ENCODE measurements around the gene COL5A1. TPM values are rescaled to one million over a fixed set of nuclear protein-coding genes. Genes with fewer than 3 reads are reported as not detected.

The COL5A1 gene
- total RNA-seq, 2 donors from 2014 or later, result 10.9 to 22.0 TPM

DNA sequence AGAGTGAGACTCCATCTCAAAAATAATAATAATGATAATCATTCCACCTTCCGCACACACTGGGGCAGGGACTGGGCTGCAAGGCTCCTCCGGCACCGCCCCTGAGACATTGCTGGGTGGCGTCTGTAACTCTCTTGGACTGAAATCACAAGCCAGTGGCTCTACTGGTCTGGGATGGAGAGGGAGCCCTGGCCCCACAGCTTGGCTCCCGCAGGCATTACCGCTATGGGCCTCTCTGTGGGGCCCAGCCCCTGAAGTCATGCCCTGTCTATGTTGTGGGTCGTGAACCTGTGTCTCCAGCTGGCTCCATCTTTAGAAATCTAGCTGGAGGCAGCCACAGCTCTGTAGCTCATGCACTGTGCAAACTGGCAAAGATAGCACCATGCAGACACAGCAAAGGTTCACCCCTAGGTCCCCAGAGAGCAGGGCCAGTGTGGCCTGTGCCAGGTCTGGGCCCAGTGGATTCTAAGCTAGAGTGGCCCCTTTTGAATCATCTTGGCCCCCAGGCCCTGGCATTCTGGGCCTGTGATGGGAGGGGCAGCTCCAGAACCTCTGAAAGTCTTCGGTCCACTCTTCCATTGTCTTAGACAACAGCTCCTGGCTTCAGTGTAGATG lies 36.1 kb upstream of the COL5A1 start:
- Histone ChIP-seq H3K9me3 (no peaks in the 10 kb centered on the region), H3K27ac (no peak overlapping the region), H3K4me1 (no peaks in the 10 kb centered on the region), H3K27me3 (no peaks in the 10 kb centered on the region), H3K36me3 (no peaks in the 10 kb centered on the region), H3K4me3 (no peak overlapping the region)
- DNase-seq (ENCODE audit: low spot score), result peak; percentile 43
- TF ChIP-seq, protein P1, sequence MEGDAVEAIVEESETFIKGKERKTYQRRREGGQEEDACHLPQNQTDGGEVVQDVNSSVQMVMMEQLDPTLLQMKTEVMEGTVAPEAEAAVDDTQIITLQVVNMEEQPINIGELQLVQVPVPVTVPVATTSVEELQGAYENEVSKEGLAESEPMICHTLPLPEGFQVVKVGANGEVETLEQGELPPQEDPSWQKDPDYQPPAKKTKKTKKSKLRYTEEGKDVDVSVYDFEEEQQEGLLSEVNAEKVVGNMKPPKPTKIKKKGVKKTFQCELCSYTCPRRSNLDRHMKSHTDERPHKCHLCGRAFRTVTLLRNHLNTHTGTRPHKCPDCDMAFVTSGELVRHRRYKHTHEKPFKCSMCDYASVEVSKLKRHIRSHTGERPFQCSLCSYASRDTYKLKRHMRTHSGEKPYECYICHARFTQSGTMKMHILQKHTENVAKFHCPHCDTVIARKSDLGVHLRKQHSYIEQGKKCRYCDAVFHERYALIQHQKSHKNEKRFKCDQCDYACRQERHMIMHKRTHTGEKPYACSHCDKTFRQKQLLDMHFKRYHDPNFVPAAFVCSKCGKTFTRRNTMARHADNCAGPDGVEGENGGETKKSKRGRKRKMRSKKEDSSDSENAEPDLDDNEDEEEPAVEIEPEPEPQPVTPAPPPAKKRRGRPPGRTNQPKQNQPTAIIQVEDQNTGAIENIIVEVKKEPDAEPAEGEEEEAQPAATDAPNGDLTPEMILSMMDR (IDR thresholded peaks at IDR 0.05), result no peak

- Histone ChIP-seq H3K36me3 (no peaks in the 10 kb centered on the region), H3K27me3 (no peaks in the 10 kb centered on the region), H3K4me1 (no peaks in the 10 kb centered on the region), H3K4me3 (no peak overlapping the region), H3K9me3 (no peaks in the 10 kb centered on the region), H3K27ac (no peak overlapping the region)
- TF ChIP-seq, protein P1 (IDR thresholded peaks at IDR 0.05), result no peak
- no peak for DNase-seq (ENCODE audit: low spot score)
These were observed 35.6 kb upstream of the COL5A1 start for GRCh38 chr9:134605966-134606357.

DNA sequence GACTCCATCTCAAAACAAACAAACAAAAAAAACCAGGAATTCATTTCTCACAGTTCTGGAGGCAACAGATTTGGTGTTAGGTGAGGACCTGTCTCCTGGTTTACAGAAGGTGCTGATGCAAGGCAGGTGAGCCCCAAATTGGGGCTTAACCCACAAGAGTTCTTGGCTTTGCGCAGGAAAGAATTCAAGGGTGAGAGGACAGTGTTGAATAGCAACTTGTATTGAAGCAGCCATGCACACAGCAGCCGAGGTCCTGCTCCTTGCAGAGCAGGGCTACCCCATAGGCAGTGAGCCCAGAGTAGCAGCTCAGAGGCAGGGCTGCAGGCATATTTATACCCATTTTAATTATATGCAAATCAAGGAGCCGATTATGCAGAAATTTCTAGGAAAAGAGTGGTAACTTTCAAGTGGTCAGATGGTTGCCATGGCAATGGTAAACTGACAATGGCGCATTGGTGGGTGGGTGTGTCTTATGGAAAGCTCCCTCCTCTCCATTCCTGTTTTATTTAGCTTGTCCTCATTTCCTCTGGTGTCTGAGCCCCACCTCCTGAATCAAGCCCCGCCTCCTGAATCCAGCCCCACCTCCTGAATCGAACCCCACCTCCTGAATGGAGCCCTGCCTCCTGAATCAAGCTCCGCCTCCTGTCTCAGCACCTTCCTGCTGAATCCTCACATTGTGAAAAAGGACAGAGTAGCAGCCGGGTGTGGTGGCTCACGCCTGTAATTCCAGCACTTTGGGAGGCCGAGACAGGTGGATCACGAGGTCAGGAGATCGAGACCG lies 34.5 kb upstream of the COL5A1 start:
- Histone ChIP-seq H3K4me3 (no peak overlapping the region), H3K9me3 (no peaks in the 10 kb centered on the region), H3K36me3 (no peaks in the 10 kb centered on the region), H3K27ac (no peak overlapping the region), H3K27me3 (no peaks in the 10 kb centered on the region), H3K4me1 (no peaks in the 10 kb centered on the region)
- peak; percentile 54 for DNase-seq (ENCODE audit: low spot score)
- TF ChIP-seq, protein P1 (IDR thresholded peaks at IDR 0.05), result no peak

DNA sequence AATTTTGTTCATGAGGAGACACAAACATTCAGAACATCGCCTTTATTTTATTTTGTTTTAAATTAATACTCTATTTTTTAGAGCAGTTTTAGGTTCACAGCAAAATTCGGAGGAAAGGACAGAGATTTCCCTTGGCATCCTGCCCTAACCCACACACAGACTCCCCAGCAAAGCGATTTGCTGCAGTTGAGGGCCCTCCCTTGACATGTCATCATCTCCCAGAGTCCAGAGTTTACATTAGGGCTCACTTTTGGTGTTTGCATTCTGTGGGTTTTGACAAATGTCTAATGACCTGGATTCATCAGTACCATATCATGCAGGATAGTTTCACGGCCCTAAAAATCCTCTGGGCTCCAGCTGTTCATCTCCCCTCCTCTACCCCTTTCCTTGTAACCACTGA lies 33.6 kb upstream of the COL5A1 start:
- Histone ChIP-seq H3K4me1 (no peaks in the 10 kb centered on the region), H3K4me3 (no peak overlapping the region), H3K36me3 (no peaks in the 10 kb centered on the region), H3K27ac (no peak overlapping the region), H3K9me3 (peaks cover 0 to 6% of the 10 kb centered on the region in 2 donors), H3K27me3 (no peaks in the 10 kb centered on the region)
- TF ChIP-seq, protein P1 (IDR thresholded peaks at IDR 0.05), result no peak
- DNase-seq (ENCODE audit: low spot score), result peak; percentile 32

DNA sequence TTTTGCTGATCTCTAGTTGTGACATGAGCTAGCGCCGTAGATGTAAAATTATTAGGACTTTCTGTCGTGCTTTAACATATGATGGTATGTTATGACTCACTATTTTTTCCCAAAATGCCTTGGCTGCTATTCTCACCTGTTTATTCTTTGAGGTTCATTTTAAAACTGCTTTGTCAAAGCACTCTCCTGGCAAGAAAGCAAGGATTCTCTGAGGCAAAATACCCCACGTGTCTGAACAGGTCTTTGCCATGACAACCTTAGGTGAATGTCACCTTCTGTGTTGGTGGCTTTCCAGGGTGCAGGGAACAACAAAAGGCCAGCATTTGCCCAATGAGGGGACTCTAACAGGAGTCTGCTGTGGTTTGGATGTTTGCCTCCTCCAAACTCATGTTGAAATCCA lies 30.6 kb upstream of the COL5A1 start:
- DNase-seq (ENCODE audit: low spot score), result no peak
- Histone ChIP-seq H3K27ac (no peak overlapping the region), H3K9me3 (peaks cover 0 to 10% of the 10 kb centered on the region in 2 donors), H3K4me3 (no peak overlapping the region), H3K27me3 (no peaks in the 10 kb centered on the region), H3K4me1 (no peaks in the 10 kb centered on the region), H3K36me3 (no peaks in the 10 kb centered on the region)
- TF ChIP-seq, protein P1 (IDR thresholded peaks at IDR 0.05), result no peak

Data from right atrium auricular region (tissue), 2 donors.